K562 (cell line): ENCODE data around the gene SCG2. TPM values are rescaled to one million over a fixed set of nuclear protein-coding genes. Genes with fewer than 3 reads are reported as not detected.

ENCODE experiments used
- ADNP ChIP-seq: fragments of 200-800 bp; sonication (Bioruptor generic); IDR thresholded peaks from 2 replicates; pipeline ENCODE4 v1.6.1; 2016; ENCODE audit warnings: missing genetic modification characterization, missing compliant biosample characterization
- ARID2 ChIP-seq: fragments of 450-650 bp; IDR thresholded peaks from 2 replicates; pipeline ENCODE4 v1.6.1; 2017; ENCODE audit warnings: antibody characterized with exemption, mild to moderate bottlenecking
- ASH1L ChIP-seq: fragments of 450-650 bp; IDR thresholded peaks from 2 replicates; pipeline ENCODE4 v1.6.1; 2018; ENCODE audit warnings: borderline replicate concordance, mild to moderate bottlenecking, low read depth; ENCODE audit not compliant: partially characterized antibody
- ATF7 ChIP-seq: fragments of 450-650 bp; IDR thresholded peaks from 2 replicates; pipeline ENCODE4 v1.7.1; 2014; ENCODE audit warnings: mild to moderate bottlenecking, moderate library complexity
- BRF1 ChIP-seq: IDR thresholded peaks from 3 replicates; pipeline ENCODE4 v1.6.1; 2011; ENCODE audit warnings: borderline replicate concordance, mild to moderate bottlenecking; ENCODE audit not compliant: insufficient read length; ENCODE audit errors: extremely low read depth
- CCNT2 ChIP-seq: IDR thresholded peaks from 2 replicates; pipeline ENCODE4 v1.6.1; 2011; ENCODE audit warnings: borderline replicate concordance, low read depth, mild to moderate bottlenecking, moderate library complexity, mixed read lengths, low read length; ENCODE audit not compliant: insufficient read length; ENCODE audit errors: extremely low read depth
- CEBPB ChIP-seq: fragments of 450-650 bp; IDR thresholded peaks from 2 replicates; pipeline ENCODE4 v1.6.1; 2016; ENCODE audit warnings: missing genetic modification characterization, missing compliant biosample characterization
- CEBPG ChIP-seq, 3 experiments: fragments of 200-800 bp in 1 of 3; sonication (Bioruptor generic) in 1 of 3; sonication (generic) in 1 of 3; formaldehyde crosslinking in 1 of 3; IDR thresholded peaks in 2 of 3; conservative IDR thresholded peaks in 1 of 3; 2 replicates each; pipeline versions ENCODE4 v1.6.1 to v1.8.0; 2016 to 2022; ENCODE audit warnings: missing compliant biosample characterization in 2 of 3, missing genetic modification characterization in 2 of 3, mild to moderate bottlenecking in 1 of 3, missing genetic modification reagents in 1 of 3
- GABPA ChIP-seq: fragments of 200-800 bp; sonication (Bioruptor generic); conservative IDR thresholded peaks from 2 replicates; pipeline ENCODE4 v1.6.1; 2016; ENCODE audit warnings: low read depth, missing genetic modification characterization, missing compliant biosample characterization
- HCFC1 ChIP-seq: IDR thresholded peaks from 2 replicates; pipeline ENCODE4 v1.6.1; 2012; ENCODE audit warnings: low read depth, low read length, improper control_type of control experiment
- HNRNPLL ChIP-seq: fragments of 200-400 bp; formaldehyde crosslinking; IDR thresholded peaks from 2 replicates; pipeline ENCODE4 v1.6.1; 2017; ENCODE audit warnings: low read length, low read depth, mild to moderate bottlenecking; ENCODE audit not compliant: poor library complexity, severe bottlenecking
- KLF10 ChIP-seq: fragments of 250-450 bp; sonication (Bioruptor Pico); IDR thresholded peaks from 2 replicates; pipeline ENCODE4 v1.6.1; 2021; ENCODE audit warnings: matching md5 sums
- RFX5 ChIP-seq: IDR thresholded peaks from 2 replicates; pipeline ENCODE4 v1.6.1; 2011; ENCODE audit warnings: low read depth, mild to moderate bottlenecking, improper control_type of control experiment, low read length
- SIX5 ChIP-seq, 2 experiments: IDR thresholded peaks; 2 replicates each; pipeline ENCODE4 v1.6.1; 2011; ENCODE audit warnings: low read length in 2 of 2, borderline replicate concordance in 1 of 2, low read depth in 1 of 2, mild to moderate bottlenecking in 1 of 2, moderate library complexity in 1 of 2; ENCODE audit not compliant: insufficient read depth in 1 of 2
- SMAD3 ChIP-seq: fragments of 450-650 bp; formaldehyde crosslinking; conservative IDR thresholded peaks from 2 replicates; pipeline ENCODE4 v1.4.0; 2020; ENCODE audit warnings: mild to moderate bottlenecking
- TAF1 ChIP-seq: IDR thresholded peaks from 2 replicates; pipeline ENCODE4 v1.6.1; 2011; ENCODE audit warnings: mild to moderate bottlenecking, low read length, moderate library complexity; ENCODE audit not compliant: insufficient read depth, control insufficient read depth, severe bottlenecking; ENCODE audit errors: extremely low read depth
- TAF15 ChIP-seq: fragments of 200-400 bp; formaldehyde crosslinking; IDR thresholded peaks from 2 replicates; pipeline ENCODE4 v1.6.1; 2017; ENCODE audit warnings: mild to moderate bottlenecking, low read depth, low read length, moderate library complexity
- ZBTB7A ChIP-seq: IDR thresholded peaks from 2 replicates; pipeline ENCODE4 v1.6.1; 2011; ENCODE audit warnings: low read depth, mild to moderate bottlenecking, low read length, moderate library complexity, borderline replicate concordance; ENCODE audit not compliant: control insufficient read depth
- ZNF3 ChIP-seq: fragments of 250-450 bp; sonication (Bioruptor Pico); IDR thresholded peaks from 2 replicates; pipeline ENCODE4 v1.5.0; 2021; ENCODE audit warnings: mild to moderate bottlenecking, moderate library complexity
- polyA plus RNA-seq, 8 experiments: library from polyadenylated mRNA; depleted of rRNA in 4 of 8; stranded (reverse) in 5 of 8; unstranded in 3 of 8; fragments of >200 nt; fragmentation: Nextera tagmentation in 2 of 8; fragmentation: Illumina TruSeq in 1 of 8; extraction: Ambion mirVana in 2 of 8; extraction: Trizol in 1 of 8; gene quantifications; 2 replicates each; pipeline versions ENCODE4 v1.2.1 to v1.2.3, GENCODE V29; 2011 to 2014; ENCODE audit warnings: inconsistent platforms in 1 of 8, missing spikeins in 1 of 8
- total RNA-seq, 7 experiments: library from RNA; depleted of rRNA in 6 of 7; stranded (reverse); fragments of >200 nt in 6 of 7; fragmentation: Illumina TruSeq in 2 of 7; extraction: Trizol in 2 of 7; gene quantifications; 2 replicates each; pipeline versions ENCODE4 v1.2.1 to v1.2.3, GENCODE V29; 2011 to 2021; ENCODE audit warnings: low replicate concordance in 1 of 7
- TF ChIP-seq, protein P1 (sequence below): fragments of 450-650 bp; IDR thresholded peaks from 2 replicates; pipeline ENCODE4 v1.6.1; 2016; ENCODE audit warnings: low read depth, mild to moderate bottlenecking, moderate library complexity
- TF ChIP-seq, protein P2 (sequence below): sonication (generic); formaldehyde crosslinking; IDR thresholded peaks from 2 replicates; pipeline ENCODE4 v1.8.1; 2022; ENCODE audit warnings: missing genetic modification reagents
- TF ChIP-seq, protein P3 (sequence below): sonication (generic); formaldehyde crosslinking; IDR thresholded peaks from 2 replicates; pipeline ENCODE4 v1.8.0; 2022; ENCODE audit warnings: mild to moderate bottlenecking, missing genetic modification reagents

The SCG2 gene
- total and polyA plus RNA-seq, 9 of the 15 experiments (the other 6 are each of a cell fraction or from before 2014, with no cell fraction given): 0.07 to 1.6 (median 1.1) TPM

DNA sequence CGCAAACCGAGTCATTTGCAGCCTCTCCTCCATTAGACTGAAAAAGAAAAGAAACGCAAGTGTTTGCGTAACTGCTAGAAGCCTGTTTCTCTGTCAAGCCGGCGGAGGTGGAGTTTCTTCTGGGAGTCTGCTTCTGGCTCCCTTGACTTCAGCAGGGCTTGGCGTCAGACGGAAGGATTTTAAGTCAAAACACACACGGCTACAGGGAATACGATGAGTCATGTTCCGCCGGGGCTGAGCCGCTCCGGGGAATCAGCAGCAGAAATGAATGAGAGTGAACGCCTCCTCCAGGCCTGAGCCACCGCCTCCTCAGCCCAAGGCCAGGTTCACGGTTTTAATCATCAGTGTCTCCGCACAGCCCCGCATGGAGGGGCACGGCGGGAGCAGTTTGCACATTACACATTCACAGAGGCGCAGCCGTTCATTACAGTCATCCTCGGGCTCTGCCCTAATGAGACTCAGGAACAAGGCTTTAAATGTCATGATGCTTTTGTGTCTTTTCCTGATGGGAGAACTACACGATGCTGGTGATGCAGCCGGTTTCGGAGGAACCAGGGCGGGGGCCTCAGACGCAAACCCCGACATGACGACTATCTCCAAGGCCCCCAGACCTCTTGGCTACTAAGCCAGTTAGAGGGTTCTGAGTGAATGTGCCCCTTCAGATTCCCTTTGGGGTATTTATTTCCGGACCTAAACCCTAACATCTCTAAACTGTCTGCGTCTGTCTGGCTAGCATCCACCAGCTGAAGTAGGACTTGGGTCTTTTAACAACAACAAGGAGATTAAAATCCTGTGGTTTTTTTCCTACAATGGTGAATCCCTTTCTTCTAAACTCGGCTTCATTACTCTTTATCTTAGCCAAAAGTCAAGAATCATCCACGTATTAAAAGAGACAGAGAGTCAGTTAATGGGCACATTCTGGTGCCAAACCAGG lies 11.1 kb upstream of the SCG2 start (continued):
- TF ChIP-seq HCFC1: no peak
- no peak for TF ChIP-seq CCNT2
- no peak for TF ChIP-seq SIX5 (IDR thresholded peaks at IDR 0.05; ENCODE audit: borderline replicate concordance in 1 of 2, insufficient read depth in 1 of 2, low read depth in 1 of 2, low read length in 2 of 2)
- peak; percentile 61 for TF ChIP-seq CEBPB (tag)
- TF ChIP-seq SMAD3 (CRISPR knock-in tag): no peak
- TF ChIP-seq, protein P1, sequence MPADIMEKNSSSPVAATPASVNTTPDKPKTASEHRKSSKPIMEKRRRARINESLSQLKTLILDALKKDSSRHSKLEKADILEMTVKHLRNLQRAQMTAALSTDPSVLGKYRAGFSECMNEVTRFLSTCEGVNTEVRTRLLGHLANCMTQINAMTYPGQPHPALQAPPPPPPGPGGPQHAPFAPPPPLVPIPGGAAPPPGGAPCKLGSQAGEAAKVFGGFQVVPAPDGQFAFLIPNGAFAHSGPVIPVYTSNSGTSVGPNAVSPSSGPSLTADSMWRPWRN: no peak
- no peak for TF ChIP-seq ZNF3 (CRISPR knock-in tag)
- TF ChIP-seq, protein P2, sequence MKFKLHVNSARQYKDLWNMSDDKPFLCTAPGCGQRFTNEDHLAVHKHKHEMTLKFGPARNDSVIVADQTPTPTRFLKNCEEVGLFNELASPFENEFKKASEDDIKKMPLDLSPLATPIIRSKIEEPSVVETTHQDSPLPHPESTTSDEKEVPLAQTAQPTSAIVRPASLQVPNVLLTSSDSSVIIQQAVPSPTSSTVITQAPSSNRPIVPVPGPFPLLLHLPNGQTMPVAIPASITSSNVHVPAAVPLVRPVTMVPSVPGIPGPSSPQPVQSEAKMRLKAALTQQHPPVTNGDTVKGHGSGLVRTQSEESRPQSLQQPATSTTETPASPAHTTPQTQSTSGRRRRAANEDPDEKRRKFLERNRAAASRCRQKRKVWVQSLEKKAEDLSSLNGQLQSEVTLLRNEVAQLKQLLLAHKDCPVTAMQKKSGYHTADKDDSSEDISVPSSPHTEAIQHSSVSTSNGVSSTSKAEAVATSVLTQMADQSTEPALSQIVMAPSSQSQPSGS: no peak
- no peak for TF ChIP-seq RFX5
- TF ChIP-seq TAF15: no peak
- no peak for TF ChIP-seq KLF10 (CRISPR knock-in tag)
- TF ChIP-seq HNRNPLL: peak; percentile 63
- TF ChIP-seq, protein P3, sequence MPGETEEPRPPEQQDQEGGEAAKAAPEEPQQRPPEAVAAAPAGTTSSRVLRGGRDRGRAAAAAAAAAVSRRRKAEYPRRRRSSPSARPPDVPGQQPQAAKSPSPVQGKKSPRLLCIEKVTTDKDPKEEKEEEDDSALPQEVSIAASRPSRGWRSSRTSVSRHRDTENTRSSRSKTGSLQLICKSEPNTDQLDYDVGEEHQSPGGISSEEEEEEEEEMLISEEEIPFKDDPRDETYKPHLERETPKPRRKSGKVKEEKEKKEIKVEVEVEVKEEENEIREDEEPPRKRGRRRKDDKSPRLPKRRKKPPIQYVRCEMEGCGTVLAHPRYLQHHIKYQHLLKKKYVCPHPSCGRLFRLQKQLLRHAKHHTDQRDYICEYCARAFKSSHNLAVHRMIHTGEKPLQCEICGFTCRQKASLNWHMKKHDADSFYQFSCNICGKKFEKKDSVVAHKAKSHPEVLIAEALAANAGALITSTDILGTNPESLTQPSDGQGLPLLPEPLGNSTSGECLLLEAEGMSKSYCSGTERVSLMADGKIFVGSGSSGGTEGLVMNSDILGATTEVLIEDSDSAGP (CRISPR knock-in tag): no peak
- no peak for TF ChIP-seq CEBPG (CRISPR knock-in tag; IDR thresholded peaks at IDR 0.05)
- TF ChIP-seq CEBPG (tag; conservative IDR thresholded peaks at IDR 0.05 in 1 of 2, IDR thresholded peaks at IDR 0.05 in 1 of 2): 0 out of 4 replicates have a peak, but pooled peaks of 1 of the 2 experiments have one; percentile 47
- TF ChIP-seq ASH1L: no peak
- TF ChIP-seq ZBTB7A: no peak
- no peak for TF ChIP-seq ATF7
- no peak for TF ChIP-seq BRF1
- TF ChIP-seq ADNP: no peak
- TF ChIP-seq TAF1: no peak
- TF ChIP-seq ARID2: no peak
- TF ChIP-seq GABPA (tag): no peak
